ENCODE measurements around the gene ATP6V0D1. TPM values are rescaled to one million over a fixed set of nuclear protein-coding genes. Genes with fewer than 3 reads are reported as not detected.

Gene ATP6V0D1
- total and polyA plus RNA-seq, 10 donors, result 37.3 to 133 (median 105) TPM

DNA sequence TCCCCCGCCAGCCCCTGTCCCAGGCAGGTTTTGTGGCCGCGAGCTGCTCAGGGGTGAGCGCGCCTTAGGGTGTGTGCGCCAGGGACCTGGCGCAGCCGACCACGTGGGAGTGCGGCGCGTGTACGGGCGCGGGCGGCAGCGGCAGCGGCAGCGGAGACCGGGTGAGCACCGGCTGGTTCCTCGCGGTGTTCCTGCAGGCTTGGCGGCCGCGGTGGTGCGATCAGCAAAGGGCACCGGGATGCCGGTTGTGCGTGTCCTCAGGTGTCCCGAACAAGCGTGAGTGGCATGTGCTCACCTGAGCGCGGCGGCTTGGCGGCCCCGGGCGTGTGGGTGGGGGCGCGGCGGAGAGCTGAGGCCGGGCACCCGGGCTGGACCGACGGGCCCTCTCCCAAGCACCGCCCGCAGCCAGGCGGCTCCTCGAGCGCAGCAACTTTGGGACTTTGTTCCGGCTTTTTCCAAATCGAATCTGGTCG lies 50.4 kb downstream of the ATP6V0D1 start:
- peaks cover 0 to 51% (median 16%) of the 10 kb centered on the region in 7 donors for H3K27me3 ChIP-seq (replicated peaks in 1 of 7)
- intact Hi-C loops (cut with DNase I; ENCODE audit: low total_unique reads), result no loop called here
- H3K4me3 ChIP-seq, result peak overlapping the region; percentile 29 to 78 (median 53)
- peaks cover 0 to 2% (median 0%) of the 10 kb centered on the region in 6 donors for H3K36me3 ChIP-seq
- no peaks in the 10 kb centered on the region for H3K9me3 ChIP-seq
- TF ChIP-seq POLR2AphosphoS5 (IDR thresholded peaks at IDR 0.05) (peak in 1 of 3 donors; percentile 45), CTCF (IDR thresholded peaks at IDR 0.05 in 8 of 11, conservative IDR thresholded peaks at IDR 0.05 in 3 of 11) (no peak)
- WGBS, 5 donors, result 1 to 4% (median 1%) methylated on average over 9 to 53 of the region's 53 CpGs
- no peak for DNase-seq
- H3K27ac ChIP-seq, result peak overlapping the region in 6 of 8 donors; percentile 29 to 71 (median 63)
- H3K4me1 ChIP-seq, result peaks cover 30 to 77% (median 60%) of the 10 kb centered on the region in 6 donors

GRCh38 chr16:67429799-67430503 lies 51.0 kb downstream of the ATP6V0D1 start:
- TF ChIP-seq POLR2AphosphoS5 (IDR thresholded peaks at IDR 0.05), result no peak
- TF ChIP-seq POLR2A (IDR thresholded peaks at IDR 0.05), result no peak
- TF ChIP-seq CTCF (IDR thresholded peaks at IDR 0.05 in 8 of 11, conservative IDR thresholded peaks at IDR 0.05 in 3 of 11), result no peak
- Histone ChIP-seq H3K36me3 (no peaks in the 10 kb centered on the region), H3K9me3 (no peaks in the 10 kb centered on the region), H3K27me3 (replicated peaks in 1 of 7) (peaks cover 0 to 55% (median 16%) of the 10 kb centered on the region in 7 donors), H3K4me3 (peak overlapping the region; percentile 29 to 78 (median 53)), H3K4me1 (peaks cover 28 to 71% (median 54%) of the 10 kb centered on the region in 6 donors), H3K27ac (peak overlapping the region in 1 of 8 donors; percentile 68)
- DNase-seq, result no peak
- intact Hi-C loops (cut with DNase I; ENCODE audit: low total_unique reads), result loop anchor here (5.0 kb wide), 1 partner anchor 32 kb away; no protein-coding TSS in a partner anchor
- WGBS, 5 donors, result 31 to 43% (median 39%) methylated on average over 11 to 13 of the region's 13 CpGs

GRCh38 chr16:67429053-67429798 lies 51.7 kb downstream of the ATP6V0D1 start:
- intact Hi-C loops (cut with DNase I; ENCODE audit: low total_unique reads), result loop anchor here (5.0 kb wide), 1 partner anchor 33 kb away; no protein-coding TSS in a partner anchor
- 75 to 90% (median 82%) methylated on average over 3 of the region's 3 CpGs for WGBS, 5 donors
- H3K36me3 ChIP-seq, result no peaks in the 10 kb centered on the region
- DNase-seq, result no peak
- no peak overlapping the region for H3K4me3 ChIP-seq
- peaks cover 0 to 62% (median 16%) of the 10 kb centered on the region in 7 donors for H3K27me3 ChIP-seq (replicated peaks in 1 of 7)
- H3K27ac ChIP-seq, result peak overlapping the region in 1 of 8 donors; percentile 68
- no peaks in the 10 kb centered on the region for H3K9me3 ChIP-seq
- TF ChIP-seq CTCF (IDR thresholded peaks at IDR 0.05 in 8 of 11, conservative IDR thresholded peaks at IDR 0.05 in 3 of 11) (no peak), POLR2A (IDR thresholded peaks at IDR 0.05) (no peak), POLR2AphosphoS5 (IDR thresholded peaks at IDR 0.05) (no peak)
- peaks cover 28 to 64% (median 49%) of the 10 kb centered on the region in 6 donors for H3K4me1 ChIP-seq
